Transverse colon (tissue), 4 donors: ENCODE data around the gene THBS4.

ENCODE experiments used
- EP300 ChIP-seq: sonication (generic); formaldehyde crosslinking; IDR thresholded peaks from one replicate; pipeline ENCODE4 v1.6.1; 2017; ENCODE audit warnings: antibody characterized with exemption, low read depth
- POLR2A ChIP-seq: fragments of 450-650 bp; IDR thresholded peaks from one replicate; pipeline ENCODE4 v1.6.1; 2016; ENCODE audit warnings: antibody characterized with exemption, mild to moderate bottlenecking, moderate library complexity
- POLR2AphosphoS5 ChIP-seq, 3 donors: sonication (generic); formaldehyde crosslinking; IDR thresholded peaks; one replicate each; pipeline ENCODE4 v1.6.1; 2016; ENCODE audit warnings: antibody characterized with exemption in 3 of 3
- TF ChIP-seq, protein P1 (sequence below), 5 experiments: fragments of 200-600 bp in 3 of 5; fragments of 450-650 bp in 2 of 5; sonication (generic) in 3 of 5; IDR thresholded peaks; 1 replicate in 2 of 5; 2 replicates in 3 of 5; pipeline ENCODE4 v1.5.1; 2016 to 2017; ENCODE audit warnings: antibody characterized with exemption in 5 of 5, inconsistent platforms in 3 of 5, mild to moderate bottlenecking in 2 of 5, moderate library complexity in 1 of 5

DNA sequence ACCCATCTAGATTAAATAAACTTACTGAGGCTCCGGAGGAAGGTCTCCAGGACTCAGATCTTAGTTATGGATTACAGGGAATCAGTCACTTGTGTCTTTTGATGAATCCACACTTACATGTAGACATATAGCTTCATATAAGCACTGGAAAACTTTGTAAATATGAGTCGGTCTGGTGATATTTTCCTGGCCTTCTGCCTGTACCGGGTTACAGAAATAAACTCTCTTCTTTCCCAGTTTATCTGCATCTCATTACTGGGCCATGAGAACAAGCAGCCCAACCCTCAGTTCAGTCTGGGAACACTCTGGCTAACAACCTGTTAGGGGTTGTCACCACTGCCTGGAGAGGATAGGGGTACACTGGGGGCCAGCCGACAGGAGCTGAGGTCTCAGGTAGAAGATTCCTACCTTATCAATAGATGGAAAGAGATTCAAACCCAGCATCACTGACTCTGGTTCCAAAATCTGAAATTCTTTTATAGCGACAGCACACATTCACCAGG is 59.1 kb downstream of the THBS4 start:
- TF ChIP-seq, protein P1, sequence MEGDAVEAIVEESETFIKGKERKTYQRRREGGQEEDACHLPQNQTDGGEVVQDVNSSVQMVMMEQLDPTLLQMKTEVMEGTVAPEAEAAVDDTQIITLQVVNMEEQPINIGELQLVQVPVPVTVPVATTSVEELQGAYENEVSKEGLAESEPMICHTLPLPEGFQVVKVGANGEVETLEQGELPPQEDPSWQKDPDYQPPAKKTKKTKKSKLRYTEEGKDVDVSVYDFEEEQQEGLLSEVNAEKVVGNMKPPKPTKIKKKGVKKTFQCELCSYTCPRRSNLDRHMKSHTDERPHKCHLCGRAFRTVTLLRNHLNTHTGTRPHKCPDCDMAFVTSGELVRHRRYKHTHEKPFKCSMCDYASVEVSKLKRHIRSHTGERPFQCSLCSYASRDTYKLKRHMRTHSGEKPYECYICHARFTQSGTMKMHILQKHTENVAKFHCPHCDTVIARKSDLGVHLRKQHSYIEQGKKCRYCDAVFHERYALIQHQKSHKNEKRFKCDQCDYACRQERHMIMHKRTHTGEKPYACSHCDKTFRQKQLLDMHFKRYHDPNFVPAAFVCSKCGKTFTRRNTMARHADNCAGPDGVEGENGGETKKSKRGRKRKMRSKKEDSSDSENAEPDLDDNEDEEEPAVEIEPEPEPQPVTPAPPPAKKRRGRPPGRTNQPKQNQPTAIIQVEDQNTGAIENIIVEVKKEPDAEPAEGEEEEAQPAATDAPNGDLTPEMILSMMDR (IDR thresholded peaks at IDR 0.05) = no peak
- no peak for TF ChIP-seq POLR2A
- TF ChIP-seq POLR2AphosphoS5 (IDR thresholded peaks at IDR 0.05) = no peak
- TF ChIP-seq EP300 = no peak
